Measurements from ENCODE around the gene CHODL. TPM values are rescaled to one million over a fixed set of nuclear protein-coding genes. Genes with fewer than 3 reads are reported as not detected.

The CHODL gene
- total and polyA plus RNA-seq, 8 donors, result 0.06 to 0.25 (median 0.12) TPM; not detected in 3

GRCh38 chr21:18298228-18298627 is 53.6 kb downstream of the CHODL start:
- H3K27me3 ChIP-seq, result peaks cover 0 to 3% (median 1%) of the 10 kb centered on the region in 4 donors
- no peaks in the 10 kb centered on the region for H3K36me3 ChIP-seq
- DNase-seq (no peak), FAIRE-seq (no peak), ATAC-seq (no peak)
- 44 to 54% methylated on average over 1 of the region's 1 CpG for WGBS, 2 donors
- H3K4me1 ChIP-seq, result no peaks in the 10 kb centered on the region
- intact Hi-C loops (cut with DNase I), result no loop called here
- no peak for TF ChIP-seq CTCF (IDR thresholded peaks at IDR 0.05)
- H3K9me3 ChIP-seq, result no peaks in the 10 kb centered on the region
- no peak overlapping the region for H3K27ac ChIP-seq
- no peak overlapping the region for H3K4me3 ChIP-seq

Other genes starting within 250 kb of the CHODL start
- not detected for gene TMPRSS15, start 159.0 kb downstream of the CHODL start, total RNA-seq
- gene TMPRSS15, start 159.0 kb downstream of the CHODL start, polyA plus RNA-seq, result not detected

Measured in pancreas (tissue), 10 donors.